Naive thymus-derived CD4-positive, alpha-beta T cell (primary cell): ENCODE data around the gene DHRS7B. TPM values are rescaled to one million over a fixed set of nuclear protein-coding genes. Genes with fewer than 3 reads are reported as not detected.

ENCODE experiments used
- ATAC-seq: fragments of 150-1000 bp; cut with Tn5 transposase; 2 replicates; pipeline ENCODE4 v1.10.0; 2021; ENCODE audit warnings: mild to moderate bottlenecking, moderate library complexity
- CTCF ChIA-PET: fragments of 350-600 bp; sonication (Branson Sonifier 250); formaldehyde crosslinking; loops from one replicate; lab custom pipeline; 2021; ENCODE audit warnings: antibody characterized with exemption; lab: Charles Lee
- POLR2A ChIA-PET: fragments of 350-600 bp; sonication (Branson Sonifier 250); formaldehyde crosslinking; loops from one replicate; lab custom pipeline; 2021; ENCODE audit warnings: antibody characterized with exemption, inconsistent platforms; lab: Charles Lee
- DNase-seq, 9 donors: peaks; one replicate each; pipeline versions ENCODE4 v3.0.0 to v3.0.0-alpha.2; 2020 to 2022; ENCODE audit warnings: mixed read lengths in 1 of 9
- H3K27ac ChIP-seq: one replicate; pipeline ENCODE4 v1.7.0; 2013; ENCODE audit warnings: mild to moderate bottlenecking, low read depth, low read length, moderate library complexity
- H3K27me3 ChIP-seq, 2 donors: one replicate each; pipeline ENCODE4 v1.7.0; 2013; ENCODE audit warnings: low read length in 2 of 2, mild to moderate bottlenecking in 2 of 2, moderate library complexity in 2 of 2; ENCODE audit not compliant: control insufficient read depth in 2 of 2, insufficient read depth in 2 of 2
- H3K36me3 ChIP-seq, 3 experiments: 1 replicate in 2 of 3; 2 replicates in 1 of 3; pipeline ENCODE4 v1.7.0; 2013; ENCODE audit warnings: low read length in 3 of 3, mild to moderate bottlenecking in 3 of 3, moderate library complexity in 1 of 3; ENCODE audit not compliant: insufficient read depth in 3 of 3, control insufficient read depth in 2 of 3
- H3K4me1 ChIP-seq, 2 donors: one replicate each; pipeline ENCODE4 v1.7.0; 2013; ENCODE audit warnings: low read length in 2 of 2, mild to moderate bottlenecking in 2 of 2, moderate library complexity in 1 of 2; ENCODE audit not compliant: control insufficient read depth in 2 of 2, insufficient read depth in 2 of 2
- H3K4me3 ChIP-seq: 2 replicates; pipeline ENCODE4 v1.7.0; 2013; ENCODE audit warnings: mild to moderate bottlenecking, low read length
- H3K9me3 ChIP-seq, 3 experiments: 1 replicate in 2 of 3; 2 replicates in 1 of 3; pipeline ENCODE4 v1.7.0; 2013; ENCODE audit warnings: low read length in 3 of 3; ENCODE audit not compliant: control insufficient read depth in 2 of 3
- H3K27ac Mint-ChIP-seq, 9 donors: one replicate each; pipeline ENCODE4 v1.8.0; 2020 to 2022; ENCODE audit warnings: mixed read lengths in 9 of 9, mild to moderate bottlenecking in 8 of 9, moderate library complexity in 5 of 9, inconsistent platforms in 2 of 9
- H3K27me3 Mint-ChIP-seq, 5 donors: one replicate each; pipeline ENCODE4 v1.8.0; 2021 to 2022; ENCODE audit warnings: mixed read lengths in 5 of 5, mild to moderate bottlenecking in 1 of 5
- H3K36me3 Mint-ChIP-seq, 5 donors: one replicate each; pipeline ENCODE4 v1.8.0; 2020 to 2022; ENCODE audit warnings: mixed read lengths in 5 of 5, mild to moderate bottlenecking in 3 of 5, inconsistent platforms in 1 of 5
- H3K4me1 Mint-ChIP-seq, 7 donors: one replicate each; pipeline ENCODE4 v1.8.0; 2020 to 2022; ENCODE audit warnings: mixed read lengths in 7 of 7, mild to moderate bottlenecking in 3 of 7, inconsistent platforms in 1 of 7
- H3K4me3 Mint-ChIP-seq, 10 donors: one replicate each; pipeline ENCODE4 v1.8.0; 2020 to 2022; ENCODE audit warnings: mild to moderate bottlenecking in 10 of 10, mixed read lengths in 10 of 10, moderate library complexity in 6 of 10, inconsistent platforms in 2 of 10
- H3K9me3 Mint-ChIP-seq, 11 donors: one replicate each; pipeline ENCODE4 v1.8.0; 2020 to 2022; ENCODE audit warnings: mixed read lengths in 11 of 11, mild to moderate bottlenecking in 4 of 11, inconsistent platforms in 1 of 11, moderate library complexity in 1 of 11
- intact Hi-C, 2 donors: fragments of 100-400 bp; cut with micrococcal nuclease; formaldehyde crosslinking; loops; one replicate each; pipeline ENCODE4 v1.15.1; 2023
- polyA plus RNA-seq, 2 donors: library from polyadenylated mRNA; unstranded; fragments of 300-500 nt; fragmentation: Illumina TruSeq; gene quantifications; one replicate each; pipeline ENCODE4 v1.2.3, GENCODE V29; 2021
- total RNA-seq, 6 experiments: library from RNA in 5 of 6; stranded (reverse) in 5 of 6; gene quantifications; 1 replicate in 5 of 6; 2 replicates in 1 of 6; pipeline ENCODE4 v1.2.3 and lab custom pipeline; 2021 to 2026

Gene DHRS7B
- total and polyA plus RNA-seq, 7 experiments from 2014 or later, result 5.9 to 15.1 (median 10.0) TPM

- ChIA-PET POLR2A (interaction anchor here (0.7 kb wide), 1 partner anchor 43 kb away, joined by 3 read pairs; no protein-coding TSS in a partner anchor), CTCF (no interaction called here)
- H3K4me3 Mint-ChIP-seq, result no peak overlapping the region
- peak overlapping the region in 1 of 9 donors; percentile 5 for H3K27ac Mint-ChIP-seq
- no peaks in the 10 kb centered on the region for H3K36me3 Mint-ChIP-seq
- ATAC-seq, result no peak
- no peaks in the 10 kb centered on the region for H3K27me3 Mint-ChIP-seq
- Histone ChIP-seq H3K4me3 (no peak overlapping the region), H3K9me3 (no peaks in the 10 kb centered on the region), H3K27ac (no peak overlapping the region), H3K36me3 (no peaks in the 10 kb centered on the region), H3K4me1 (peaks cover 0 to 4% of the 10 kb centered on the region in 2 donors), H3K27me3 (no peaks in the 10 kb centered on the region)
- intact Hi-C loops, result no loop called here
- DNase-seq, result no peak
- H3K4me1 Mint-ChIP-seq, result peaks cover 11 to 24% (median 16%) of the 10 kb centered on the region in 7 donors
- H3K9me3 Mint-ChIP-seq, result no peaks in the 10 kb centered on the region
Observed at GRCh38 chr17:21095735-21096134, 31.0 kb upstream of the DHRS7B start.

GRCh38 chr17:21096874-21097273, 29.9 kb upstream of the DHRS7B start:
- POLR2A ChIA-PET, result no interaction called here
- intact Hi-C loops, result no loop called here
- peaks cover 0 to 4% of the 10 kb centered on the region in 2 donors for H3K4me1 ChIP-seq

GRCh38 chr17:21098934-21099689, 27.7 kb upstream of the DHRS7B start:
- H3K9me3 Mint-ChIP-seq, result no peaks in the 10 kb centered on the region
- H3K27me3 ChIP-seq, result no peaks in the 10 kb centered on the region
- peak overlapping the region; percentile 86 to 96 (median 90) for H3K4me3 Mint-ChIP-seq
- peaks cover 11 to 24% (median 16%) of the 10 kb centered on the region in 7 donors for H3K4me1 Mint-ChIP-seq
- peaks cover 0 to 4% of the 10 kb centered on the region in 2 donors for H3K4me1 ChIP-seq
- H3K36me3 ChIP-seq, result no peaks in the 10 kb centered on the region
- peak overlapping the region; percentile 70 for H3K4me3 ChIP-seq
- H3K27me3 Mint-ChIP-seq, result no peaks in the 10 kb centered on the region
- peak overlapping the region in 7 of 9 donors; percentile 3 to 94 (median 31) for H3K27ac Mint-ChIP-seq
- H3K36me3 Mint-ChIP-seq, result no peaks in the 10 kb centered on the region
- H3K27ac ChIP-seq, result no peak overlapping the region
- DNase-seq (peak; percentile 16 to 76 (median 67)), ATAC-seq (peak; percentile 96)
- POLR2A ChIA-PET, result interaction anchor here (0.5 to 1.4 kb wide), 6 partner anchors 16 to 94 kb away, joined by 3 to 6 read pairs (median 4); partner anchors contain the start of gene USP22
- intact Hi-C loops, result loop anchor here (1.0 kb wide), 3 partner anchors 27 to 115 kb away; partner anchors contain the start of genes DHRS7B (in 2 of the 2), USP22 (in 2 of the 2) and TMEM11 (in 1 of the 2)
- CTCF ChIA-PET, result interaction anchor here (0.6 to 1.4 kb wide), 5 partner anchors 10 to 154 kb away, joined by 3 to 6 read pairs (median 4); no protein-coding TSS in a partner anchor
- H3K9me3 ChIP-seq, result no peaks in the 10 kb centered on the region

More at GRCh38 chr17:21096874-21097273, 29.9 kb upstream of the DHRS7B start:
- CTCF ChIA-PET, result no interaction called here
- Histone ChIP-seq H3K4me3 (no peak overlapping the region), H3K27me3 (no peaks in the 10 kb centered on the region), H3K36me3 (no peaks in the 10 kb centered on the region), H3K9me3 (no peaks in the 10 kb centered on the region), H3K27ac (no peak overlapping the region)
- Mint-ChIP-seq H3K4me1 (peaks cover 11 to 24% (median 16%) of the 10 kb centered on the region in 7 donors), H3K9me3 (no peaks in the 10 kb centered on the region), H3K27me3 (no peaks in the 10 kb centered on the region), H3K27ac (no peak overlapping the region), H3K36me3 (no peaks in the 10 kb centered on the region), H3K4me3 (no peak overlapping the region)
- DNase-seq (no peak), ATAC-seq (no peak)

GRCh38 chr17:21100636-21101035, 26.1 kb upstream of the DHRS7B start:
- no peaks in the 10 kb centered on the region for H3K36me3 Mint-ChIP-seq
- CTCF ChIA-PET, result interaction anchor here (0.8 kb wide), 1 partner anchor 61 kb away, joined by 3 read pairs; no protein-coding TSS in a partner anchor
- H3K27me3 Mint-ChIP-seq, result peaks cover 0 to 6% (median 0%) of the 10 kb centered on the region in 5 donors
- ATAC-seq, result no peak
- H3K4me3 ChIP-seq, result no peak overlapping the region
- POLR2A ChIA-PET, result interaction anchor here (0.6 kb wide), 1 partner anchor 190 kb away, joined by 3 read pairs; no protein-coding TSS in a partner anchor
- H3K27ac Mint-ChIP-seq, result no peak overlapping the region
- intact Hi-C loops, result no loop called here
- H3K4me3 Mint-ChIP-seq, result no peak overlapping the region
- no peaks in the 10 kb centered on the region for H3K36me3 ChIP-seq
- peaks cover 0 to 4% of the 10 kb centered on the region in 2 donors for H3K4me1 ChIP-seq
- H3K9me3 Mint-ChIP-seq, result peaks cover 0 to 1% (median 0%) of the 10 kb centered on the region in 11 donors
- no peaks in the 10 kb centered on the region for H3K9me3 ChIP-seq
- peaks cover 11 to 24% (median 16%) of the 10 kb centered on the region in 7 donors for H3K4me1 Mint-ChIP-seq
- H3K27me3 ChIP-seq, result no peaks in the 10 kb centered on the region
- DNase-seq, result no peak
- no peak overlapping the region for H3K27ac ChIP-seq

GRCh38 chr17:21104608-21105007, 22.2 kb upstream of the DHRS7B start:
- no peaks in the 10 kb centered on the region for H3K36me3 ChIP-seq
- Mint-ChIP-seq H3K4me3 (no peak overlapping the region), H3K36me3 (no peaks in the 10 kb centered on the region), H3K4me1 (peaks cover 0 to 6% (median 2%) of the 10 kb centered on the region in 7 donors), H3K9me3 (peaks cover 0 to 1% (median 0%) of the 10 kb centered on the region in 11 donors), H3K27ac (no peak overlapping the region), H3K27me3 (peaks cover 0 to 22% (median 0%) of the 10 kb centered on the region in 5 donors)
- ChIA-PET POLR2A (interaction anchor here (1.7 kb wide), 1 partner anchor 61 kb away, joined by 4 read pairs; no protein-coding TSS in a partner anchor), CTCF (interaction anchor here (0.9 kb wide), 1 partner anchor 407 kb away, joined by 4 read pairs; no protein-coding TSS in a partner anchor)
- DNase-seq (no peak), ATAC-seq (no peak)
- no peak overlapping the region for H3K4me3 ChIP-seq
- H3K27me3 ChIP-seq, result no peaks in the 10 kb centered on the region
- H3K4me1 ChIP-seq, result no peaks in the 10 kb centered on the region
- H3K9me3 ChIP-seq, result no peaks in the 10 kb centered on the region
- no peak overlapping the region for H3K27ac ChIP-seq
- intact Hi-C loops, result no loop called here

- no peak overlapping the region for H3K27ac ChIP-seq
- H3K27me3 ChIP-seq, result no peaks in the 10 kb centered on the region
- H3K36me3 ChIP-seq, result no peaks in the 10 kb centered on the region
- POLR2A ChIA-PET, result no interaction called here
- H3K27me3 Mint-ChIP-seq, result peaks cover 0 to 25% (median 0%) of the 10 kb centered on the region in 5 donors
- no peaks in the 10 kb centered on the region for H3K4me1 ChIP-seq
- H3K4me3 ChIP-seq, result no peak overlapping the region
- no peaks in the 10 kb centered on the region for H3K9me3 ChIP-seq
- ATAC-seq (no peak), DNase-seq (no peak)
- H3K4me3 Mint-ChIP-seq, result no peak overlapping the region
- H3K9me3 Mint-ChIP-seq, result peaks cover 0 to 1% (median 0%) of the 10 kb centered on the region in 11 donors
- no peaks in the 10 kb centered on the region for H3K4me1 Mint-ChIP-seq
- no peak overlapping the region for H3K27ac Mint-ChIP-seq
- intact Hi-C loops, result no loop called here
- CTCF ChIA-PET, result no interaction called here
- no peaks in the 10 kb centered on the region for H3K36me3 Mint-ChIP-seq
Observed at GRCh38 chr17:21105064-21105894, 21.5 kb upstream of the DHRS7B start.
